Activated CD8-positive, alpha-beta memory T cell treated with anti-CD3 and anti-CD28 coated beads, Interleukin-2, amount 10 ng/mL, durations not matched to agents 7 days and 5 days (primary cell): ENCODE results near the gene OR7G3. TPM values are rescaled to one million over a fixed set of nuclear protein-coding genes. Genes with fewer than 3 reads are reported as not detected.

ENCODE experiments used
- ATAC-seq: fragments of 150-1000 bp; cut with Tn5 transposase; one replicate; pipeline ENCODE4 v1.10.0; 2021; ENCODE audit warnings: moderate library complexity
- CTCF ChIA-PET: fragments of 350-600 bp; sonication (Branson Sonifier 250); formaldehyde crosslinking; loops from one replicate; lab custom pipeline; 2021; ENCODE audit warnings: antibody characterized with exemption; lab: Charles Lee
- DNase-seq: peaks from one replicate; pipeline ENCODE4 v3.0.0-alpha.2; 2020
- H3K27ac Mint-ChIP-seq: one replicate; pipeline ENCODE4 v1.8.0; 2021; ENCODE audit warnings: mild to moderate bottlenecking, mixed read lengths
- H3K27me3 Mint-ChIP-seq: one replicate; pipeline ENCODE4 v1.8.0; 2021; ENCODE audit warnings: mixed read lengths
- H3K36me3 Mint-ChIP-seq: one replicate; pipeline ENCODE4 v1.8.0; 2021; ENCODE audit warnings: mild to moderate bottlenecking, mixed read lengths
- H3K4me1 Mint-ChIP-seq: one replicate; pipeline ENCODE4 v1.8.0; 2021; ENCODE audit warnings: mixed read lengths
- H3K4me3 Mint-ChIP-seq: one replicate; pipeline ENCODE4 v1.8.0; 2021; ENCODE audit warnings: mild to moderate bottlenecking, moderate library complexity, mixed read lengths
- H3K9me3 Mint-ChIP-seq: one replicate; pipeline ENCODE4 v1.8.0; 2022; ENCODE audit warnings: low read depth, mixed read lengths
- total RNA-seq, 2 experiments: library from RNA; stranded (reverse); gene quantifications; one replicate each; pipeline ENCODE4 v1.2.3, GENCODE V29; 2021

OR7G3 gene
- total RNA-seq: not detected

DNA sequence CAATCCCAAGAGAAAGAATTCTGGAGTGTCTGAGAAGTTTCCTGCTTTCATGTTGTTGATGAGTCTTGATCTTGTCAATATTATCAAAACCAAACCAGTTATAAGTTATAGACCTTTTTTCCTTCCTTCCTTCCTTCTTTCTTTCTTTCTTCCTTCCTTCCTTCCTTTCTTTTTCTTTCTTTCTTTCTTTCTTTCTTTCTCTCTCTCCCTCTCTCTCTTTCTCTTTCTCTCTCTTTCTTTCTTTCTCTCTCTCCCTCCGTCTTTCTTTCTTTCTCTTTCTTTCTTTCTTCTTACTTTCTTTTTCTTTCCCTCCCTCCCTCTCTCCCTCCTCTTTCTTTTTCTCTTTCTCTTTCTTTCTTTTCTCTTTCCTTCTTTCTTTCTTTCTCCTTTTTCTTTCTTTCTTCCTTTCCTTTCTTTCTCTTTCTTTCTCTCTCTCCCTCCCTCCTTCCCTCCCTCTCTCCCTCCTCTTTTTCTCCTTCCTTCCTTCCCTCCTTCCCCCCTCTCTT, at the start of gene OR7G3:
OR7G3 (minus strand) TSS at position 51 of the 506 bp plus-strand sequence; CDS start at position 51, 0 bp downstream.
- CTCF ChIA-PET: no interaction called here
- no peak within 1 kb of the TSS for H3K4me3 Mint-ChIP-seq
- peaks cover 8% of the 10 kb centered on the region for H3K4me1 Mint-ChIP-seq
- H3K27me3 Mint-ChIP-seq: no peaks in the 10 kb centered on the region
- H3K9me3 Mint-ChIP-seq: no peaks in the 10 kb centered on the region
- ATAC-seq (no peak), DNase-seq (no peak)
- H3K36me3 Mint-ChIP-seq: no peaks in the 10 kb centered on the region
- H3K27ac Mint-ChIP-seq: no peak within 1 kb of the TSS

DNA sequence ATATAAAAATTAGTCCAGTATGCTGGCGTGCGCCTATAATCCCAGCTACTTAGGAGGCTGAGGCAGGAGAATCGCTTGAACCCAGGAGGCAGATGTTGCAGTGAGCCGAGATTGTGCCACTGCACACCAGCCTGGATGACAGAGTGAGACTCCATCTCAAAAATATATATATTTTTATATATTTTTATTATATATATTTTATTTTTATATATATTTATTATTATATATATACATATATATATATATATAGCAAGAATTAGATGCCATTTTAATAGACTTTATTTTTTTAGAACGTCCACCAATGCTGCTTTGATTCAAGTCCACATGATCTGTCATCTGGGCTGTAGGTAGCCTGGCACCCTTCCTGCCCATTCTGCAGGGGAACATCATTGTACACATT, 48.6 kb upstream of the OR7G3 start:
- no peak for DNase-seq
- Mint-ChIP-seq H3K4me1 (no peaks in the 10 kb centered on the region), H3K9me3 (peaks cover 3% of the 10 kb centered on the region), H3K27me3 (no peaks in the 10 kb centered on the region), H3K4me3 (no peak overlapping the region), H3K36me3 (no peaks in the 10 kb centered on the region), H3K27ac (no peak overlapping the region)
- CTCF ChIA-PET: no interaction called here
- ATAC-seq: no peak

DNA sequence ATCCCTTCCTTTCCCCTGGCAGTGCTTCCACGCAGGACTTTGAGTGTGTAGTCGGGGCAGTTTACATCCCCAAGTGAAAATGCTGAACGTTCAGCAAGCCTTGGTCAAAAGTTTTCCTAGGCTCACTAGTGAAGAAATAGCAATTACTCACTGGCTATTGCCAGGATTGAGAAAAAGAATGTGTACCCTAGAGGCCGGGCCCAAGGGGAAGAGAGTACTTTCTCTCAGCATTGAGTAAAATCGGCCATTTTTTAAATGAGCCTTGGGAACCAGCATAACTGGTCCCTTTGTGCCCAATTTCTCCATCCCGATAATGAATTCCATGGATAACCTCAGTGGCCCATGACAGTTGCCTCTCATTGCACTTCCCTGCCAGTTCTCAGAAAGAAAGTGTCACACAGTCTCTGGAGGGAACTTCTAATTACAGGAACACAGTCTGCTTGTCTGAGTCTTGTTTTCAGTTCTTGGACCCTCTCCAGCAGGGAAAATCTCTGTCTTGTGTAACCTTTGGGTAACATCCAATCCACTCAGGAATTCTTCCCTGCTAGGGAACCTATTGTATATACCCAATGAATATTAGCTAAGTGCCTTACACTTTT, 44.7 kb upstream of the OR7G3 start:
- H3K4me1 Mint-ChIP-seq: no peaks in the 10 kb centered on the region
- no peaks in the 10 kb centered on the region for H3K9me3 Mint-ChIP-seq
- no peaks in the 10 kb centered on the region for H3K27me3 Mint-ChIP-seq
- DNase-seq (peak; percentile 7), ATAC-seq (no peak)
- H3K36me3 Mint-ChIP-seq: peaks cover 19% of the 10 kb centered on the region
- no peak overlapping the region for H3K27ac Mint-ChIP-seq
- H3K4me3 Mint-ChIP-seq: no peak overlapping the region
- CTCF ChIA-PET: no interaction called here

DNA sequence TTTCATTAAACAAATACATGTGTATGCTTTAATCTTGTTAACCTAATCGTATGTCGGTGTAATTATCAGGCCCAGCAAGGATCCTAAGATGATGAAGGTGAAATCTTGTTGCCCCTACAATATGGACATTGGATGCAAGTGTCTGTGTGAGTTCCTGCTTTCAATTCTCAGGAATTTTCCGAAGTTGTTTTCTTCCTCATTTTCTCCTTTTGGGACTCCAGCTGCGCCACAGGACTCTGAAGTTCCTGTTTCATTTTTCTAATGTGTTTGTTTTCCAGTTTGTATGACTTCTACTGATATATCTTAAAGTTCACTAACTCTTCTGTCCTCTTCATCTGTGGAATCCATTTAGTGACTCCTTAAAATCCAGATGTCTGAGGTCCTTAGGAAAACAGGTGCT, 40.1 kb upstream of the OR7G3 start:
- H3K27me3 Mint-ChIP-seq: no peaks in the 10 kb centered on the region
- no peak overlapping the region for H3K4me3 Mint-ChIP-seq
- CTCF ChIA-PET: no interaction called here
- H3K4me1 Mint-ChIP-seq: no peaks in the 10 kb centered on the region
- peaks cover 62% of the 10 kb centered on the region for H3K36me3 Mint-ChIP-seq
- peaks cover 6% of the 10 kb centered on the region for H3K9me3 Mint-ChIP-seq
- no peak overlapping the region for H3K27ac Mint-ChIP-seq
- no peak for DNase-seq
- ATAC-seq: no peak

DNA sequence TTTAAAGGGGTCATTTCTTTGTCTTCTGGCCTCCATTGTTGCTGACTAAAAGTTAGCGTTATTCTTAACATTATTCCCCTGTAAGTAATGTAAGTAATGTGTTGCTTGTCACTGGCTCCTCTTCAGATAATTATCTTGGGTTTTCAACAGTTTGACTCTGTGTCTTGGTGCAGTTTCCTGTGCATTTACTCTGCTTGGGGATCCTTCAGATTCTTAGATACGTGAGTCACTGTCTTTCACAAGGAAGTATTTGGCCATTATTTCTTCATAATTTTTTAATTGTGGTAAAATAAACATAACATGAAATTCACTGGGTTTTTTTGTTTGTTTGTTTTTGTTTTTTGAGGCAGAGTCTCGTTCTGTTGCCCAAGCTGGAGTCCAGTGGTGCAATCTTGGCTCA, 38.5 kb upstream of the OR7G3 start:
- Mint-ChIP-seq H3K27me3 (no peaks in the 10 kb centered on the region), H3K4me3 (no peak overlapping the region), H3K27ac (no peak overlapping the region), H3K36me3 (peaks cover 78% of the 10 kb centered on the region), H3K4me1 (no peaks in the 10 kb centered on the region), H3K9me3 (peaks cover 19% of the 10 kb centered on the region)
- DNase-seq (no peak), ATAC-seq (no peak)
- CTCF ChIA-PET: no interaction called here

DNA sequence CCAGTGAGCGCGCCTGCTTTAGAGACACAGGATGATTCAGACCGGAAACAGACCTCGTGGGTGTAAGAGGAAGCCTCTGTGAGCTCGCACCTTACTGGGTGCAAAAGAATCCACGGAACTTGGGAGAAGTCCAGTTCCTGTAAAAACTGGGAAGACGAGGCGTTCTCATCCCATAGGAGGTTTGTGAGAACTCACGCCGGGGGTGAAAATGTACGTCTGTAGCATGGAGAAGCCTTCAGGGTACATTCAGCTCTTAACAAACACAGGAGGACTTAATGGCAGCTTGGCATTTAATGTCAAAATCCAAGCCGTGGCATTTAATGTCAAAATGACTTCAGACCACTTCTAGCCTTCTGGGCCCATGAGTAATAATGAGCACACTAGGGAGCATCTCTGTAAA, 34.7 kb upstream of the OR7G3 start:
- Mint-ChIP-seq H3K4me3 (no peak overlapping the region), H3K27me3 (no peaks in the 10 kb centered on the region), H3K27ac (no peak overlapping the region), H3K4me1 (no peaks in the 10 kb centered on the region), H3K9me3 (peaks cover 26% of the 10 kb centered on the region), H3K36me3 (peaks cover 95% of the 10 kb centered on the region)
- CTCF ChIA-PET: no interaction called here
- DNase-seq (no peak), ATAC-seq (no peak)

DNA sequence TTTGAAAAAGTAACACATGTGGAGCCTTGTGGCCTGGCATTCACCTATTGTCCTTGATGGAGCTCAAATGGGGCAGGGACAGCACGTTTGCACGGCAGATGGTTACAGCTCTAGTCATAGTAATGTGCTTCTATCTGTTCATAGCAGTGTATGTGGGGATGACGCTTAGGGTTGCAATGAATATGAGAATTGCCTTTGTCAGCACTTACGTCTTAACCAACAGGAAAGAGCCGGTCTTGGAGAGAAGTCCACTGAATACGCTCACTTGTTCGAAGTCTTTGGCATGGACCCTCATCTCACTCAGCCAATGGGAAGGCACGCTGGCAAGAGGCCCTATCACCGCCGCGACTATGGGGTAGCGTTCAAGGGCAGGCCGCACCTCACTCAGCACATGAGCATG, 33.1 kb upstream of the OR7G3 start:
- Mint-ChIP-seq H3K4me1 (peaks cover 11% of the 10 kb centered on the region), H3K36me3 (peaks cover 95% of the 10 kb centered on the region), H3K27me3 (no peaks in the 10 kb centered on the region), H3K27ac (no peak overlapping the region), H3K9me3 (peaks cover 25% of the 10 kb centered on the region), H3K4me3 (no peak overlapping the region)
- DNase-seq (no peak), ATAC-seq (no peak)
- CTCF ChIA-PET: no interaction called here

DNA sequence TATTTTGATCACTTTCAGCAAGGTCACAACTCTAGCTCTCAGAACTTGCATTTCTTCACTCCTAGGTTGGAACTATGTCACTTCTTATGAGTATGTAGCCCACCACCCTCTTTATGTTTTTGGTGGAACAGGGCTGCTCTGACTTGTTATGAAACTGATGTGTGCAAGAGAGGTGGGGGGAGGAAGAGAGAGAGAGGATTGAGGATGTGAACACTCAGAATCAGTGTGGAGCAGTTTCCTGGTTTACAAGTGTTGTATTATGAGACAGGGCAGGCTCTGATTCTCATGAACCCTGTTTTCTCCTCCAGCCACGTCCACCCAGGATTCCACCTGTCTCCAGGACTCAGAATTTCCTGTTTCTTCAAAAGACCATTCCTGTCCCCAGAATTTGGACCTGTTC, 29.6 kb upstream of the OR7G3 start:
- H3K36me3 Mint-ChIP-seq: peaks cover 94% of the 10 kb centered on the region
- DNase-seq (no peak), ATAC-seq (no peak)
- H3K9me3 Mint-ChIP-seq: peaks cover 33% of the 10 kb centered on the region
- H3K4me3 Mint-ChIP-seq: no peak overlapping the region
- CTCF ChIA-PET: no interaction called here
- H3K27ac Mint-ChIP-seq: no peak overlapping the region
- peaks cover 15% of the 10 kb centered on the region for H3K4me1 Mint-ChIP-seq
- no peaks in the 10 kb centered on the region for H3K27me3 Mint-ChIP-seq

DNA sequence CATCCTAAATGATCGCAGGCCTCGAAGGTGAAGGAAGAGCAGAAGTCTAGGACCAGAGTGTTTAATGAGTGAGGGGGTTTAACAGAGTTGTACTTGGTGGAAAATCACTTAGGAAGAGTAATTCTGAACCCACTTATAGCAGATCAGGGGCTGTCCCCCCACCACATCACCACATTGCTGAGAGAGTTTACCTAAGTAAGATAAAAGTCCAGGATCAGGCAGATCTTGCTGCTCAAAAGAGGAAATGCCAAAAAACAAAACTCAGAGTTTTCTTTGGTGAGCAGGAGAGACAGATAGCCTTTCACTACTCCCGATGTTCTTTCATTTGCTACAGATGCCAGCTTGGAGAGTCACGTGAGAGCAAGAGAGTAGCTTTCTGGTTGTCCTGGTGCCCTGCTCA, 28.8 kb upstream of the OR7G3 start:
- peaks cover 20% of the 10 kb centered on the region for H3K4me1 Mint-ChIP-seq
- CTCF ChIA-PET: no interaction called here
- peaks cover 31% of the 10 kb centered on the region for H3K9me3 Mint-ChIP-seq
- DNase-seq (no peak), ATAC-seq (no peak)
- H3K36me3 Mint-ChIP-seq: peaks cover 94% of the 10 kb centered on the region
- no peaks in the 10 kb centered on the region for H3K27me3 Mint-ChIP-seq
- no peak overlapping the region for H3K4me3 Mint-ChIP-seq
- H3K27ac Mint-ChIP-seq: no peak overlapping the region

DNA sequence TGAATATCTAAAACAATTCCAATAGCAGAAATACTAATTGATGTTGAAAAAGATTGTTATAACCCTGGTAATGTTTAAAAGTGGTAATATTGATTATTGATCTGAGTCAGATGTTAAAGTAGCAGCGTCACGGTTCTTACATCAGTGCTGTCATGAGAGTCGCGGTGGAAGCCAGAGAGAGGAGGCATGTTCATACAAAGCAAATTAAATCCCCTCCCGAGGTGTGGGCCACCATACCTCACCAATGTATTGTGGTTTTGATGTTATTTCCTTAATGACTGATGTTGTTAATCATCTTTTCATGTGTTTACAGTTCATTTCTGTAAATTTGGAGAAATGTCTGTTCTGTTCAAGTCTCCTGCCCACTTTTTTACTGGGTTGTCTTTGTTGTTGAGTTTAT, 24.6 kb upstream of the OR7G3 start:
- H3K27ac Mint-ChIP-seq: no peak overlapping the region
- peaks cover 94% of the 10 kb centered on the region for H3K36me3 Mint-ChIP-seq
- ATAC-seq (no peak), DNase-seq (no peak)
- peaks cover 37% of the 10 kb centered on the region for H3K9me3 Mint-ChIP-seq
- no peaks in the 10 kb centered on the region for H3K27me3 Mint-ChIP-seq
- H3K4me1 Mint-ChIP-seq: peaks cover 33% of the 10 kb centered on the region
- CTCF ChIA-PET: no interaction called here
- H3K4me3 Mint-ChIP-seq: no peak overlapping the region

DNA sequence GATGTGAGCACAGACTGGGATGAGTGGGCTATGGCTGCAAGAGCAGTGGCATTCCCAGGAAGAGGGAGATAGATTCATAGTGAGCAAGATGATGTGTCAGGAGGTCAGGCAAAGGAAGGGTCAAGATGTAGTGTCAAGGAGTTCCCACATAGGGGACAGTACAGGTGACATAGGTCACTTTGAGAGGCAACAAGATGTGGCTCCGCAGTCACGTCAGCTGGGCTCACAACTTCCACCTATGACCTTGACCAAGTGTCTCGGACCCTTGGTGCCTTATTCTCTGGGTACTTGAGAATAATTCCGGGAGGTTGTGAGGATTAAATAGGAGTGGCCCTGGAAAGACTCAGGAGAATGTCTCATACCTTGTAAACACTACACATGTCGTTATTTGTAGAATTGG, 23.9 kb upstream of the OR7G3 start:
- Mint-ChIP-seq H3K27me3 (no peaks in the 10 kb centered on the region), H3K4me1 (peaks cover 26% of the 10 kb centered on the region), H3K27ac (no peak overlapping the region), H3K9me3 (peaks cover 38% of the 10 kb centered on the region), H3K4me3 (no peak overlapping the region), H3K36me3 (peaks cover 91% of the 10 kb centered on the region)
- CTCF ChIA-PET: no interaction called here
- DNase-seq (no peak), ATAC-seq (no peak)

DNA sequence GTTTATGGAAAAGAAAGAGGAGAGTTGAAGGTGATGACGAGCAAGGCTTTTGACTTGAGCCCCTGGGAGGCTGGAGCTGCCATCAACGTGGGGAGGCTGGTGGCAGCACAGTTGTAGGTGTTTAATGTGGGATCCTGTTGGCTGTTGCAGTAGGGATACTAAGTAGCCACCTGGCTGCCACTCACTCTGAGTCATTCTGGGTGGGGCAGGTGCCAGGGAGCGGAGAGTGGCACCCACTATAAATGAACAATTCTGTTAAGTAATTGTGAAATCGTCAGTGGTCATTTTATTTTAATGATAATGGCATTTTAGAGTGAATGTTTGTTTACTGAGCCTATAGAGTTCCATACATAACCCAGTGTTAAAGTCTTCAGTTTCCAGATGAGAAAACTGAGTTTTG, 23.2 kb upstream of the OR7G3 start:
- Mint-ChIP-seq H3K4me1 (peaks cover 21% of the 10 kb centered on the region), H3K27ac (no peak overlapping the region), H3K4me3 (no peak overlapping the region), H3K27me3 (no peaks in the 10 kb centered on the region), H3K9me3 (peaks cover 40% of the 10 kb centered on the region), H3K36me3 (peaks cover 91% of the 10 kb centered on the region)
- ATAC-seq (no peak), DNase-seq (no peak)
- CTCF ChIA-PET: no interaction called here

DNA sequence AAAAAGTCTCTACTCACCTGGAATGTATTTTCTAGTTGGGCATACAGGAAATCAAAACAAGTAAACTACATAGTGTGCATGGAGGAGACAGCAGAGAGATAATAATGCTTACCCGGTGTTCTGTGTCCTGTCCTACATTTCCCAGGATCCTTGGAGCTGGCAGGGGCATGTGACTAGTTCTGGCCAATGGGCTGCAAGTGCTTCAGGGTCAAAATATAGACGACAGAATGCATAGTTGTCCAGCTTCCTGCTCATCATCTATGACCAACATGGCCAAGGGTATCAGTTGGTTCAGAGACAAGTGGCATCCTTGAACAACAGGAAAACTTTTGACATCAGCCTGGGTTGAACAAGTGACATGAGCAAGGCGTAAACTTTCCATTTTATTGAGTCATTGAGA, 21.9 kb upstream of the OR7G3 start:
- CTCF ChIA-PET: no interaction called here
- Mint-ChIP-seq H3K9me3 (peaks cover 43% of the 10 kb centered on the region), H3K27me3 (no peaks in the 10 kb centered on the region), H3K4me1 (peaks cover 21% of the 10 kb centered on the region), H3K4me3 (no peak overlapping the region), H3K27ac (no peak overlapping the region), H3K36me3 (peaks cover 92% of the 10 kb centered on the region)
- ATAC-seq: no peak
- no peak for DNase-seq

DNA sequence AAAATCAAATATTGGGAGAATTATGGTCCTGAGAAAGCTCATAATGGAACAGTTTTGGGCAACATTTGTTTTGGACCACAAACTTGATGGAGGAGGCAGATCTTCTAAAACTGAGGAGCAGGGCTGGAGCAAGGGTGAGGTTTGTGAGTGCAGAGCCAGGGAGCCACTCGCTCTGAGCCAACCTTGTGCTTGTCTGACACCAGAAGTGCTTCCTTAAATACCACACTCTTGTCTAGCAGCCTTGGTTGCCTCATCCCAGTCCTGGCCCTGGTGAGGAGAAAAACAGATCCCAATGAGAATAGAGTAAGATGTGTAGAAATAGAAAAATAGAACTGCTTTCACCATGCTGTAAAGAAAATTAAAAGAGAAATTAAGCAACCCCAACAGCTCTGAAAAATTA, 20.1 kb upstream of the OR7G3 start:
- peaks cover 36% of the 10 kb centered on the region for H3K9me3 Mint-ChIP-seq
- no peak overlapping the region for H3K27ac Mint-ChIP-seq
- no peak for DNase-seq
- peaks cover 29% of the 10 kb centered on the region for H3K4me1 Mint-ChIP-seq
- no peaks in the 10 kb centered on the region for H3K27me3 Mint-ChIP-seq
- H3K4me3 Mint-ChIP-seq: no peak overlapping the region
- no peak for ATAC-seq
- CTCF ChIA-PET: interaction anchor here (0.7 kb wide), 1 partner anchor 60 kb away, joined by 3 read pairs; no protein-coding TSS in a partner anchor
- H3K36me3 Mint-ChIP-seq: peaks cover 92% of the 10 kb centered on the region
